Choroid plexus epithelial cell (primary cell): ENCODE results near the gene LSS.
"Not testable (repeated sequence)": the region's sequence is repeated elsewhere in the genome, so short reads cannot be mapped to it uniquely, and the experiment has no call there.

Experiments used
- DNase-seq: peaks from one replicate; pipeline ENCODE4 v3.0.0-alpha.2; 2010; ENCODE audit warnings: low read depth
- H3K4me3 ChIP-seq: 2 replicates; pipeline ENCODE4 v1.5.1; 2011; ENCODE audit warnings: low read depth, mild to moderate bottlenecking, control low read depth, low read length, moderate library complexity
- TF ChIP-seq, protein P1 (sequence below): conservative IDR thresholded peaks from 2 replicates; pipeline ENCODE4 v1.5.1; 2011; ENCODE audit warnings: low read depth, mild to moderate bottlenecking, control low read depth, inconsistent platforms, low read length, moderate library complexity

The LSS gene

DNA sequence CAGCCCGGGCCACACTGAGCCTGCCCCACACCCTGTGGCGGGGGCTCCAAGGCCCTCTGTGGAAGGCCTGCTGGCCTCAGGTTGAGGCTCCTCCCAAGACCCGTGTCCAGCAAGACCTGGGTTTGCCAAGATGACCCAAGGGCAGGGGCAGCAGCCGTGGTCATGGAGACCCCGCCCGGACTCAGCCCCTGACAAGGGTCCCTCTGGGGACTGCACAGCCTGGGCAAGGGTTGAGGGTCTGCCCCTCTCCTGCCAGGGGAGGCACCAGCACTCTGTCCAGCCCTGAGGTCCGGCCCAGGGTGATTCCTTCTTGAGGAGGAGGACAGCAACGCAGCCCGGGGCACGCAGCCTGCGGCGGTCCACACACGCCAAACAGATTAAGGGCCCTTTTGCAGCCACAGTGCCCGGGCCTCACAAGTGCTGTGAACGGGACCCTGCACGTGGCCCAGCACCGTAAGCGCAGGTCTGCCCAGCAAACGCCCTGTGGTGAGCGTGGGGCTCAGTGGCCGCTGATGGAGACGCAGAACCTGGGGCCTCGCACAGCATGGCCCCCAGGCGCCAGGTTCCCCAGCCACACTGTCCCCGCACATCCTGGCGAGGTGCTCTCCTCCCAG, 47.7 kb downstream of the LSS start:
- H3K4me3 ChIP-seq, result no peak overlapping the region
- DNase-seq, result no peak
- TF ChIP-seq, protein P1, sequence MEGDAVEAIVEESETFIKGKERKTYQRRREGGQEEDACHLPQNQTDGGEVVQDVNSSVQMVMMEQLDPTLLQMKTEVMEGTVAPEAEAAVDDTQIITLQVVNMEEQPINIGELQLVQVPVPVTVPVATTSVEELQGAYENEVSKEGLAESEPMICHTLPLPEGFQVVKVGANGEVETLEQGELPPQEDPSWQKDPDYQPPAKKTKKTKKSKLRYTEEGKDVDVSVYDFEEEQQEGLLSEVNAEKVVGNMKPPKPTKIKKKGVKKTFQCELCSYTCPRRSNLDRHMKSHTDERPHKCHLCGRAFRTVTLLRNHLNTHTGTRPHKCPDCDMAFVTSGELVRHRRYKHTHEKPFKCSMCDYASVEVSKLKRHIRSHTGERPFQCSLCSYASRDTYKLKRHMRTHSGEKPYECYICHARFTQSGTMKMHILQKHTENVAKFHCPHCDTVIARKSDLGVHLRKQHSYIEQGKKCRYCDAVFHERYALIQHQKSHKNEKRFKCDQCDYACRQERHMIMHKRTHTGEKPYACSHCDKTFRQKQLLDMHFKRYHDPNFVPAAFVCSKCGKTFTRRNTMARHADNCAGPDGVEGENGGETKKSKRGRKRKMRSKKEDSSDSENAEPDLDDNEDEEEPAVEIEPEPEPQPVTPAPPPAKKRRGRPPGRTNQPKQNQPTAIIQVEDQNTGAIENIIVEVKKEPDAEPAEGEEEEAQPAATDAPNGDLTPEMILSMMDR, result no peak

GRCh38 chr21:46180079-46180722, 48.4 kb downstream of the LSS start:
- no peak for DNase-seq
- no peak overlapping the region for H3K4me3 ChIP-seq
- TF ChIP-seq, protein P1, result no peak

DNA sequence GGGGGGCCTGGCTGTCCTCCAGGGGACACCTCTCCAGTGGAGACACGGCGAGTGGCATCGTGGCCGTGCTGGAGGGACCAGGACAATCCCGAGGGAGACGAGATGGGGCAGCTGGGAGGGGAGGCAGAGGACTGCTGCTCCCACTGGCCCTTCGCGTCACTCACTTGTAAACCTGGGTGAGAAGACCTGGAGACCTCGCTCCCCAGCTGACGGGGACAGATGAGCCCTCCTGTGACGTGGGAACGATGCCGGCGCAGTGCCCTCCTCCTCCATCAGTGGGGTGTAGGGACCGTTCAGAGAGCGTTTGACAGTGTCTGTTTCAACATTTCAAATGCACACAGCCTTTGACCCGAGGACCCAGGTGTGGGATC, 48.9 kb downstream of the LSS start:
- TF ChIP-seq, protein P1, result no peak
- DNase-seq, result no peak
- H3K4me3 ChIP-seq, result no peak overlapping the region

- H3K4me3 ChIP-seq, result no peak overlapping the region
- DNase-seq, result no peak
- TF ChIP-seq, protein P1, result no peak
These were observed 49.6 kb downstream of the LSS start for GRCh38 chr21:46178961-46179360.

- DNase-seq, H3K4me3 ChIP-seq: not testable (repeated sequence)
These were observed 52.0 kb downstream of the LSS start for GRCh38 chr21:46176443-46177129.

DNA sequence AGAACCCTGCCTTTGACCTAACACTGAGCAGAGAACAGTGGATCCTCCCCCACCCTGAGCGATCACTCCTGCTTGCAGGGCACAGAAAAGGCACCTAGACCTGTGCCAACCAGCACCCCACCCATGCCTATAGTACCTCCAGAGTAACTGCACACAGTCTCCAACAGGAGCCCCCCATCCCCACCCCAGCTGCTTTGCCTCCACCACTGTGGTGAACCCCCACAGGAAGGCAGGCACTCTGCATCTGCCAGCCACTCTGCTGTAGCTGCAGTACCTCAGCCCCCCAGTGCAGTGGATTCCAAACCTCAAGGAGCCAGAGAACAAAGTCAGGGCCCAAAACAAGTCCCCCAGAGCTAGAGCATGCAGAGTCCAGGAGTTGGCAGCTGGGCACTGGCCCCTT, 55.0 kb downstream of the LSS start:
- TF ChIP-seq, protein P1, result no peak
- H3K4me3 ChIP-seq, result no peak overlapping the region
- no peak for DNase-seq

DNA sequence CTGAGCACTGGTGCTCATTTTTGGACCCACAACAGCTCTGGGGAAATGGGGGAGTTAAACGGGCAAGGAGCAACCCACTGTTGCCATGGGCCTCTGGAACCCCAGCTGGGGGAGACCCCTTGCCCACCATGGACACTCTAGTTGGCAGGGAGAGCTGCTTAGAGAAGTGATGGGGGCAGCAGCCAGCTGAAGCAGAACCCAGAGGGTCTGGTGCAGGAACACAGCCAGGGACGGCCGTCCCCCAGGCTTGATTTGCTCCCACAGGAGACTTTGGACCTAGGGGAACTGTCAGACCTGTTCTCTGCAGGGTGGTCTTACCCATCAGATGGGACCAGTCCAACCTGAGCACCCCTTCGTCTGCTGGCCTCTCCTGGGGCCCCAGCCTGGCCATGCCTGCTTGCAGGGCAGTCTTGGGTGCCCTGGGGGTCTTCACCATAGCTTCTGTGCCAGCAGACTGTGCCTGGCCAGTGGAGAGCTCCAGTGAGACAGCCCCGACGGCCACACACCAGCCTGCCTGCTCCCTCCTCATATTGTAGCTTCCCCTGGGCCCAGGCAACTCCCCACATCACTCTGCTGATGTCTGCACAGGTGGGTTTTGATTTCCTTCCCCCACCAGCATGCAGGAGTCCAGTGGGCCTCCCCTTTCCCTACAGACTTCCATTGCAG, 55.6 kb downstream of the LSS start:
- H3K4me3 ChIP-seq, result no peak overlapping the region
- TF ChIP-seq, protein P1, result no peak
- DNase-seq, result no peak
